PC-9 (cell line): ENCODE results near the gene DCDC2B.

ENCODE experiments used
- CTCF ChIP-seq: fragments of 200-600 bp; sonication (generic); conservative IDR thresholded peaks from 2 replicates; pipeline ENCODE4 v1.6.1; 2017; ENCODE audit warnings: mixed run types, antibody characterized with exemption, mild to moderate bottlenecking, moderate library complexity
- EZH2 ChIP-seq: fragments of 200-600 bp; sonication (generic); IDR thresholded peaks from 2 replicates; pipeline ENCODE4 v1.8.0; 2017; ENCODE audit warnings: antibody characterized with exemption, low read depth

GRCh38 chr1:32181065-32181464 is 27.8 kb upstream of the DCDC2B start:
- TF ChIP-seq EZH2 (no peak), CTCF (no peak)
